Heart left ventricle (tissue), 16 donors: ENCODE measurements around the gene POMT1. TPM values are rescaled to one million over a fixed set of nuclear protein-coding genes. Genes with fewer than 3 reads are reported as not detected.

Experiments used
- ATAC-seq, 4 donors: fragments of 200-7000 bp; cut with Tn5 transposase; one replicate each; pipeline ENCODE4 v1.9.1; 2020 to 2022; ENCODE audit warnings: moderate library complexity in 4 of 4, mild to moderate bottlenecking in 3 of 4, moderate number of reproducible peaks in 1 of 4
- DNase-seq, 5 donors: peaks; one replicate each; pipeline ENCODE4 v3.0.0-alpha.2; 2020
- H3K27ac ChIP-seq, 12 donors: fragments of 200-600 bp; sonication (generic) in 4 of 12; one replicate each; pipeline versions ENCODE4 v1.5.0 to v1.8.0; 2016 to 2022; ENCODE audit warnings: mild to moderate bottlenecking in 2 of 12
- H3K27me3 ChIP-seq, 9 donors: fragments of 200-600 bp; sonication (generic) in 2 of 9; one replicate each; pipeline versions ENCODE4 v1.5.1 to v1.8.0; 2016 to 2022; ENCODE audit warnings: mild to moderate bottlenecking in 3 of 9
- H3K36me3 ChIP-seq, 9 donors: fragments of 200-600 bp; sonication (generic) in 2 of 9; one replicate each; pipeline versions ENCODE4 v1.5.0 to v1.8.0; 2018 to 2022; ENCODE audit warnings: mild to moderate bottlenecking in 2 of 9
- H3K4me1 ChIP-seq, 12 donors: fragments of 200-600 bp; sonication (generic) in 4 of 12; one replicate each; pipeline versions ENCODE4 v1.5.0 to v1.8.0; 2016 to 2022; ENCODE audit warnings: mild to moderate bottlenecking in 3 of 12
- H3K4me3 ChIP-seq, 12 donors: fragments of 200-600 bp; sonication (generic) in 4 of 12; one replicate each; pipeline versions ENCODE4 v1.5.0 to v1.8.0; 2017 to 2022; ENCODE audit warnings: mild to moderate bottlenecking in 9 of 12, moderate library complexity in 4 of 12
- H3K9me3 ChIP-seq, 12 donors: fragments of 200-600 bp; sonication (generic) in 4 of 12; one replicate each; pipeline versions ENCODE4 v1.5.0 to v1.8.0; 2016 to 2022; ENCODE audit warnings: mild to moderate bottlenecking in 1 of 12
- POLR2A ChIP-seq, 2 donors: fragments of 450-650 bp; IDR thresholded peaks; one replicate each; pipeline ENCODE4 v1.6.1; 2017; ENCODE audit warnings: antibody characterized with exemption in 2 of 2, mild to moderate bottlenecking in 2 of 2, moderate library complexity in 2 of 2
- WGBS, 4 donors: extraction: QIAGEN DNeasy Blood & Tissue Kit in 2 of 4; methylation state at CpG; one replicate each; pipeline versions ENCODE4 v1.1.5 to v1.1.7; 2013 to 2018; 5-methylcytosine and 5-hydroxymethylcytosine counted together
- intact Hi-C, 10 donors: fragments of 100-400 bp; cut with DNase I; formaldehyde crosslinking; loops; one replicate each; pipeline versions ENCODE4 v1.11.1 to v1.14.2; 2022
- polyA plus RNA-seq, 2 donors: library from polyadenylated mRNA; stranded (reverse); fragments of 200-250 nt; gene quantifications; one replicate each; pipeline ENCODE4 v1.2.3, GENCODE V29; 2013
- total RNA-seq, 9 donors: library from RNA; depleted of rRNA in 2 of 9; stranded (reverse); fragments of >200 nt in 2 of 9; fragmentation: NEBNext Ultra II Directional in 3 of 9; extraction: Animal tissue kit (Norgen Biotek cat#: 25700) in 3 of 9; gene quantifications; one replicate each; pipeline versions ENCODE4 v1.1.0 to v1.2.4, GENCODE V29; 2016 to 2023
- TF ChIP-seq, protein P1 (sequence below), 12 donors: fragments of 200-600 bp; sonication (generic) in 4 of 12; IDR thresholded peaks; one replicate each; pipeline versions ENCODE4 v1.5.0 to v1.8.0; 2018 to 2022; ENCODE audit warnings: antibody characterized with exemption in 12 of 12, mild to moderate bottlenecking in 5 of 12
- donor health status: ischemic (EF 13 %, LVEDD 7.1; RV severe dilation, severe dysfunction).
- donor health status: healthy with polysubstance abuse.
- donor health status: DM: no; HTN: yes; CAD: no.
- donor health status: DM: no; HTN: no; CAD: no.
- donor health status: ischemic (EF 25% LVEDD 6.9; RV normal size, moderate dysfunction).
- donor health status: ischemic (EF 25% LVEDD 5.7; RV mildly dilated, moderate dysfunction).
- donor health status: healthy.
- donor health status: DM: yes; HTN: yes; CAD: no.
- donor health status: ischemic (EF 35%, LVEDD 5.7; RV mildly dilated, moderate dysfunction).
- donor health status: nonischemic (EF 11% LVEDD 7.7; RV severe dilation, severe dysfunction).
- donor health status: DM: yes; HTN: yes; CAD: no.
- donor health status: PGD.
- donor health status: ischemic (EF 29% LVEDD 5.4; RV normal size, mild dysfunction).
- donor health status: nonischemic (EF 23%, LVEDD 6.1; RV moderate dilation, normal function).

The POMT1 gene
- total and polyA plus RNA-seq, 11 donors = 15.3 to 28.8 (median 20.3) TPM

DNA sequence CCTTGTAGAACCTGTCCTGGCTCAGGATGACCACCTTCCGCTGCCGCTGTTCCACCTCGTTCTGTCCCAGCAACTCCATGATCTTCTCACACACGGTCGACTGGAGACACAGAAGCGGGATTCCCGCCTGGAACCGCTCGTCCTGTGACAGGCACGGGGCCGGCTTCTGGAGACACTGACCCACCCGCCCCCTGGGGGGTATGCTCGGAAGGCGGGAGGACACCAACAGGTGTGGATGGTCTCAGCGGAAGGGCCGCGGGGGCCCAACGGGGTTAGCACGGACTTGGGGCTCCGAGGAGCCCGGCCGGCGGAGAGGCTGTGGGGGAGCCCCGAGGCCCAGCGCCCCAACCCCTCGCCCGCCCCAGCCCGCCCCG is 27.8 kb downstream of the POMT1 start:
- no peaks in the 10 kb centered on the region for H3K9me3 ChIP-seq
- 0 to 4% (median 2%) methylated on average over 10 to 29 of the region's 29 CpGs for WGBS, 4 donors
- TF ChIP-seq POLR2A (IDR thresholded peaks at IDR 0.05) = no peak
- TF ChIP-seq, protein P1, sequence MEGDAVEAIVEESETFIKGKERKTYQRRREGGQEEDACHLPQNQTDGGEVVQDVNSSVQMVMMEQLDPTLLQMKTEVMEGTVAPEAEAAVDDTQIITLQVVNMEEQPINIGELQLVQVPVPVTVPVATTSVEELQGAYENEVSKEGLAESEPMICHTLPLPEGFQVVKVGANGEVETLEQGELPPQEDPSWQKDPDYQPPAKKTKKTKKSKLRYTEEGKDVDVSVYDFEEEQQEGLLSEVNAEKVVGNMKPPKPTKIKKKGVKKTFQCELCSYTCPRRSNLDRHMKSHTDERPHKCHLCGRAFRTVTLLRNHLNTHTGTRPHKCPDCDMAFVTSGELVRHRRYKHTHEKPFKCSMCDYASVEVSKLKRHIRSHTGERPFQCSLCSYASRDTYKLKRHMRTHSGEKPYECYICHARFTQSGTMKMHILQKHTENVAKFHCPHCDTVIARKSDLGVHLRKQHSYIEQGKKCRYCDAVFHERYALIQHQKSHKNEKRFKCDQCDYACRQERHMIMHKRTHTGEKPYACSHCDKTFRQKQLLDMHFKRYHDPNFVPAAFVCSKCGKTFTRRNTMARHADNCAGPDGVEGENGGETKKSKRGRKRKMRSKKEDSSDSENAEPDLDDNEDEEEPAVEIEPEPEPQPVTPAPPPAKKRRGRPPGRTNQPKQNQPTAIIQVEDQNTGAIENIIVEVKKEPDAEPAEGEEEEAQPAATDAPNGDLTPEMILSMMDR (IDR thresholded peaks at IDR 0.05) = peak in 4 of 12 donors; percentile 8 to 43 (median 14)
- ATAC-seq = peak in 2 of 4 donors; percentile 6 to 9
- intact Hi-C loops = loop anchor here in 1 of 10 donors (10.0 kb wide), 1 partner anchor 214 kb away; the partner anchor contains the start of gene RAPGEF1
- H3K4me3 ChIP-seq = peak overlapping the region; percentile 71 to 100 (median 96)
- peaks cover 0 to 46% (median 39%) of the 10 kb centered on the region in 9 donors for H3K36me3 ChIP-seq
- peak overlapping the region in 11 of 12 donors; percentile 77 to 96 (median 87) for H3K27ac ChIP-seq
- DNase-seq = peak in 3 of 5 donors; percentile 38 to 47 (median 43)
- no peaks in the 10 kb centered on the region for H3K27me3 ChIP-seq
- H3K4me1 ChIP-seq = peaks cover 3 to 20% (median 11%) of the 10 kb centered on the region in 12 donors

DNA sequence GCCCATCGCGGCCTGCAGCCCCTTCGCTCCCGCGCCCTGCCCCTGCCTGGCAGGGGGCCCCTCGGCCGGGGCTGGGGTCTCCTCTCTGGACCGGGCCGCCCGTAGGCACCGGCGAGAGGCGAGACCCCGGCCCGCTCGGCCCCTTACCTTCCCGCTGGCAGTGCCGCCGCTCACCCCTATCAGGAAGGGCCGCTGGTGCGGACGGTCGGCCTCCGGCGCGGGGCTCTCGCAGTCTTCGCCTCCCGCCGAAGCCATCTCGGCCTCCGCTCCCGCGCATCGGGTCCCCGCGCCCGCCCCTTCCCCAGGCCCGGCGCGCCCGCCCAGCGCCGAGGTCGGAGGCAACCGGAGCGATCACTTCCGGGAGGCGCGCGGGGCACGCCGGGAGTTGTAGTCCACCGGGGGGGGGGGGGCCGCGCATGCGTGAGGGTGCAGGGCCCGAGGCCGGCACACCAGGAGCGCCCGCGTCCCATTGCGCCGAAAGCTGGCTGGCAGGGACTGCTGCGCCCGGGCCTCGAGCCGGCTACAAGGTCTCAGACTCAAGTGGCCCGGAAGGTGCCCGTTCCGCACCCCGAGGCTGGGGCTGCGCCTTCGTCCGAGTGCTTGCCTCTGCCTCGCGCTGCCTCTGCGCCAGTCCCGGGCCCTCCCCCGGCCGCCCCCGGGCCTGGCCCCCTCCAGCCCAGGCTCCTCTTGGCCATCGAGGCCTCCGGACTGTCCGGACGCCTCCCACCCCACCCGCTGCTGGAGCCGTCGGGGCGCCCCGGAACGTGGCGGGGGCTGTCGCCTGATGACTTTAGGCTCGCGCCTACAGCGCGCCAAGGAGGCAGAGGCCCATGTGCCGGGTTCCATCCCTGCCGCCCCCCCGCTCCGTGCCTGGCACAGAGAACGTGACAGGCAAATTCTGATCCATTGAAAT is 28.5 kb downstream of the POMT1 start, which contains the start of gene UCK1:
TSS of gene UCK1 (minus strand) at position 344 of the 913 bp plus-strand sequence. CDS start at position 255, 89 bp downstream.
- Histone ChIP-seq H3K27me3 (no peaks in the 10 kb centered on the region), H3K36me3 (peaks cover 0 to 39% (median 32%) of the 10 kb centered on the region in 9 donors), H3K4me1 (peaks cover 3 to 20% (median 11%) of the 10 kb centered on the region in 12 donors), H3K27ac (peak within 1 kb of the TSS; percentile 20 to 96 (median 86)), H3K4me3 (peak within 1 kb of the TSS; percentile 71 to 100 (median 96)), H3K9me3 (no peaks in the 10 kb centered on the region)
- DNase-seq (peak; percentile 82 to 93 (median 85)), ATAC-seq (peak; percentile 86 to 98 (median 98))
- TF ChIP-seq POLR2A (IDR thresholded peaks at IDR 0.05) = peak in 1 of 2 donors; percentile 77
- TF ChIP-seq, protein P1 (IDR thresholded peaks at IDR 0.05) = peak in 4 of 12 donors; percentile 1 to 22 (median 4)
- intact Hi-C loops = loop anchor here in 1 of 10 donors (10.0 kb wide), 1 partner anchor 214 kb away; the partner anchor contains the start of gene RAPGEF1
- WGBS, 4 donors = 5 to 16% (median 8%) methylated on average over 47 to 103 of the region's 103 CpGs

DNA sequence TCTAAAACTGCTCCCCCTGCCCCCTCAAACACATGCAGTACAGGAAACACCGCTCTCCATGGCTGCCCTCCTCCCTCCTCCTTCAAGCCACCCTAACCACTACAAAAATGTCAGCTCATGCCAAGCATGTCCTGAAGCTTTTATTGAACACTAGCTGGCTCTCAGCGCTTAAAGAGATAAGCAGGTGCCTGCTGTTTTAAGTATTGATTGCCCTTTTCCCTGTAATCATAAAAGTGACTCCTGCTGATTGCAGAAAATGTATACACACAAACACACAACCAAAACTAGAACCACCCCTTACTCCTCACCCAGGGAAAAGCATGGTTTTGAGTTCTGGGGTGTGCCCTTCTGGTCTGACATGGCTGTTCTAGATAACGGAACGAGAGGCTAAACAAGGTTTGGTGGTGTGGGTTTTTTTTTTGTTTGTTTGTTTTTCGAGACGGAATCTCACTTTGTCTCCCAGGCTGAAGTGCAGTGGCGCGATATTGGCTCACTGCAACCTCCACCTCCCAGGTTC is 32.1 kb downstream of the POMT1 start:
- Histone ChIP-seq H3K27ac (no peak overlapping the region), H3K27me3 (no peaks in the 10 kb centered on the region), H3K9me3 (no peaks in the 10 kb centered on the region), H3K4me1 (peaks cover 3 to 19% (median 10%) of the 10 kb centered on the region in 12 donors), H3K4me3 (no peak overlapping the region), H3K36me3 (peaks cover 0 to 3% (median 0%) of the 10 kb centered on the region in 9 donors)
- WGBS, 4 donors = 46 to 59% (median 54%) methylated on average over 8 of the region's 8 CpGs
- ATAC-seq = no peak
- intact Hi-C loops = loop anchor here in 1 of 10 donors (10.0 kb wide), 1 partner anchor 210 kb away; the partner anchor contains the start of gene RAPGEF1
- TF ChIP-seq, protein P1 (IDR thresholded peaks at IDR 0.05) = no peak
- no peak for TF ChIP-seq POLR2A (IDR thresholded peaks at IDR 0.05)
- no peak for DNase-seq
